ENCODE measurements around the gene TBCB. TPM values are rescaled to one million over a fixed set of nuclear protein-coding genes. Genes with fewer than 3 reads are reported as not detected.

Gene TBCB
- total RNA-seq, 4 donors from 2014 or later: 57.4 to 122 (median 96.7) TPM

DNA sequence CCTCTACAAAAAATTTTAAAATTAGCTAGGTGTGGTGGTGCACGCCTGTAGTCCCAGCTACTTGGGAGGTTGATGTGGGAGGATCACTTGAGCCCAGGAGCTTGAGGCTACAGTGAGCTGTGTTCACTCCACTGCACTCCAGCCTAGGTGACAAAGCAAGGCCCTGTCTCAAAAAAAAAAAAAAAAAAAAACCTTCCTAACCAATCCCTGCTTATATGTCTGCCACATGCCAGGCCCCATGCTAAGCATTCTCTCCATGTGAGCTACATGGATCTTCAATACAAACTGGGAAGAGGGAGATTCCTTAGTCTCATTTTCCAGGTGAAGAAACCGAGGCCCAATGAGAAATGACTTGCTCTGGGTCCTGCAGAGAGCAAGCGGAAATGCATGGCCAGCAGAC is 6.6 kb upstream of the TBCB start:
- Histone ChIP-seq H3K4me1 (peaks cover 3 to 17% of the 10 kb centered on the region in 2 donors), H3K9me3 (no peaks in the 10 kb centered on the region), H3K27ac (no peak overlapping the region), H3K4me3 (no peak overlapping the region), H3K27me3 (no peaks in the 10 kb centered on the region), H3K36me3 (peaks cover 0 to 30% of the 10 kb centered on the region in 2 donors)
- no peak for TF ChIP-seq POLR2A (IDR thresholded peaks at IDR 0.05)
- TF ChIP-seq, protein P1, sequence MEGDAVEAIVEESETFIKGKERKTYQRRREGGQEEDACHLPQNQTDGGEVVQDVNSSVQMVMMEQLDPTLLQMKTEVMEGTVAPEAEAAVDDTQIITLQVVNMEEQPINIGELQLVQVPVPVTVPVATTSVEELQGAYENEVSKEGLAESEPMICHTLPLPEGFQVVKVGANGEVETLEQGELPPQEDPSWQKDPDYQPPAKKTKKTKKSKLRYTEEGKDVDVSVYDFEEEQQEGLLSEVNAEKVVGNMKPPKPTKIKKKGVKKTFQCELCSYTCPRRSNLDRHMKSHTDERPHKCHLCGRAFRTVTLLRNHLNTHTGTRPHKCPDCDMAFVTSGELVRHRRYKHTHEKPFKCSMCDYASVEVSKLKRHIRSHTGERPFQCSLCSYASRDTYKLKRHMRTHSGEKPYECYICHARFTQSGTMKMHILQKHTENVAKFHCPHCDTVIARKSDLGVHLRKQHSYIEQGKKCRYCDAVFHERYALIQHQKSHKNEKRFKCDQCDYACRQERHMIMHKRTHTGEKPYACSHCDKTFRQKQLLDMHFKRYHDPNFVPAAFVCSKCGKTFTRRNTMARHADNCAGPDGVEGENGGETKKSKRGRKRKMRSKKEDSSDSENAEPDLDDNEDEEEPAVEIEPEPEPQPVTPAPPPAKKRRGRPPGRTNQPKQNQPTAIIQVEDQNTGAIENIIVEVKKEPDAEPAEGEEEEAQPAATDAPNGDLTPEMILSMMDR (IDR thresholded peaks at IDR 0.05 in 4 of 5, conservative IDR thresholded peaks at IDR 0.05 in 1 of 5): no peak
- intact Hi-C loops (cut with DNase I; ENCODE audit: low total_unique reads) (no loop called here), in situ Hi-C loops (cut with MboI; ENCODE audit: low sequenced_read_pairs in 4 of 4) (no loop called here)
- DNase-seq (no peak), ATAC-seq (no peak)

DNA sequence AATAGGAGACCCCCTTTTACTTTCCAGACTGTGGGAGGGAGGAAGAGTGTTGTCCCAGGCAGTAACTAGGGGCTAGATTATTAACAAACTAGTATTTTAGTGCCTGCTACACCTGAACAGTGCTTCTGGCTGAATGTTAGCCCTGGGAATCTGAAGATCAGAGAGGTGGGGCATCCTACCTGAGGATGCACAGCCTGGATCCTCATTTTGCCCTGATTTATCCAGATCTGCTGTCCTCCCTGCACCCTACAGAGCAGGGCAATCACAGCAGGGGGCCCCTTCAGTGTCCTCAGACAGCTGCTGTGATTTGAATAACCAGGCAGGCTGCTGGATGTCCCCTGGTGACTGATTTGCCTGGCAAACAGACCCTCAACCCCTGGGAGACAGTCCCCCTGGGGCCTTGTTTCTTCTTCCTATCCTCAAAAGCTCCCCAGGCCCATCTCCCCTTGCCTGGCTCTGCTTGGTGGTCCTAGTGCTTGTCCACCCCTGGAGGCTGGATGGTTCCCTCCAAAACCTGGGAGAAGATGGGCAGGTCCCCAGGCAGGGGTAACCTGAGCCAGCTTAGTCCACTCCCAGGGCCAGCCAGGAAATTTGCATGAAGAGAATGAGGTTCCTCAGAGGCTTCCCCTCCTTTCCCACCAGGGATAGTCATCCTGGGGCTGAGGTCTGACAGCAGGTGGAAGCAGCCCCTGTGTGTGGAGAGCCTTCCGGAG is 4.6 kb upstream of the TBCB start, which contains the start of gene OVOL3:
Gene OVOL3 (plus strand): TSS at position 657 of the 713 bp plus-strand sequence. CDS start 60 bp downstream, outside the sequence.
- H3K4me1 ChIP-seq: peaks cover 10 to 13% of the 10 kb centered on the region in 2 donors
- H3K27ac ChIP-seq: no peak within 1 kb of the TSS
- TF ChIP-seq, protein P1 (IDR thresholded peaks at IDR 0.05 in 4 of 5, conservative IDR thresholded peaks at IDR 0.05 in 1 of 5): no peak
- TF ChIP-seq POLR2A (IDR thresholded peaks at IDR 0.05): no peak
- ATAC-seq: no peak
- in situ Hi-C loops (cut with MboI; ENCODE audit: low sequenced_read_pairs in 4 of 4) (no loop called here), intact Hi-C loops (cut with DNase I; ENCODE audit: low total_unique reads) (loop anchor here (10.0 kb wide), 1 partner anchor 366 kb away; the partner anchor contains the start of genes IGFLR1, LIN37, PSENEN and U2AF1L4)
- no peaks in the 10 kb centered on the region for H3K9me3 ChIP-seq
- peaks cover 0 to 30% of the 10 kb centered on the region in 2 donors for H3K36me3 ChIP-seq
- no peak within 1 kb of the TSS for H3K4me3 ChIP-seq
- no peak for DNase-seq
- H3K27me3 ChIP-seq: no peaks in the 10 kb centered on the region

DNA sequence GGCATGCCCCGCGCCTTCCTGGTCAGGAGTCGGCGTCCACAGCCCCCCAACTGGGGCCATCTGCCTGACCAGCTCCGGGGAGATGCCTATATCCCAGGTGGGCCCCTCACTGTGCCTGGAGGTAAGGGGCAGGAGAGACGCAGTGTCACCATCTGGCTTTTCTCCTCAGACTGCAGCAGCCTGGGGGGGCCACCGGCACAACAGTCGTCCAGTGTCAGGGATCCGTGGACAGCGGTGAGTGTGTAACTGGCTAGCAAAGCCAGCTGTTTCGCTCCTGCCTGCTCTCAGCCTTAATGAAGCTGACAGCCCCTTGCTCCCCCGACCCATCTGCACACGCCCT is 4.1 kb upstream of the TBCB start:
- Histone ChIP-seq H3K27ac (no peak overlapping the region), H3K27me3 (no peaks in the 10 kb centered on the region), H3K4me3 (no peak overlapping the region), H3K9me3 (no peaks in the 10 kb centered on the region), H3K36me3 (peaks cover 0 to 30% of the 10 kb centered on the region in 2 donors), H3K4me1 (peaks cover 12 to 16% of the 10 kb centered on the region in 2 donors)
- DNase-seq (no peak), ATAC-seq (no peak)
- TF ChIP-seq POLR2A (IDR thresholded peaks at IDR 0.05): no peak
- TF ChIP-seq, protein P1 (IDR thresholded peaks at IDR 0.05 in 4 of 5, conservative IDR thresholded peaks at IDR 0.05 in 1 of 5): no peak
- intact Hi-C loops (cut with DNase I; ENCODE audit: low total_unique reads): loop anchor here (10.0 kb wide), 1 partner anchor 366 kb away; the partner anchor contains the start of genes IGFLR1, LIN37, PSENEN and U2AF1L4
- in situ Hi-C loops (cut with MboI; ENCODE audit: low sequenced_read_pairs in 4 of 4): no loop called here

DNA sequence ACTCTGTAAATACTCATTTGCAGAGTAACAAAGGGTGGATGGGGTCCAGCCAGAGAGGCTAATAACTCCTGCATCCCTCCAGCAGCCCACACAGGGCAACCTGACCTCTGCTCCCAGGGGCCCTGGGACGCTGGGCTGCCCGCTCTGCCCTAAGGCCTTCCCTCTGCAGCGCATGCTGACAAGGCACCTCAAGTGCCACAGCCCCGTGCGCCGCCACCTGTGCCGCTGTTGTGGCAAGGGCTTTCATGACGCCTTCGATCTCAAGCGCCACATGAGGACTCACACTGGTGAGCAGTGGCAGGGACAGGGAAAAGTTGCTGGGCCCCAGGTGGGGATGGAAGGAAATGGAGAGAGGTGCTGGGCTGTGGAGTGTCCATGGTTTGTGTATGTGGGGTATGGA is 2.6 kb upstream of the TBCB start:
- DNase-seq: no peak
- no peak overlapping the region for H3K27ac ChIP-seq
- in situ Hi-C loops (cut with MboI; ENCODE audit: low sequenced_read_pairs in 4 of 4): no loop called here
- ATAC-seq: no peak
- peaks cover 17 to 18% of the 10 kb centered on the region in 2 donors for H3K4me1 ChIP-seq
- intact Hi-C loops (cut with DNase I; ENCODE audit: low total_unique reads): loop anchor here (10.0 kb wide), 1 partner anchor 368 kb away; the partner anchor contains the start of genes IGFLR1, LIN37, PSENEN and U2AF1L4
- TF ChIP-seq, protein P1 (IDR thresholded peaks at IDR 0.05 in 4 of 5, conservative IDR thresholded peaks at IDR 0.05 in 1 of 5): no peak
- no peak for TF ChIP-seq POLR2A (IDR thresholded peaks at IDR 0.05)
- no peaks in the 10 kb centered on the region for H3K27me3 ChIP-seq
- H3K36me3 ChIP-seq: peaks cover 0 to 41% of the 10 kb centered on the region in 2 donors
- H3K9me3 ChIP-seq: no peaks in the 10 kb centered on the region
- no peak overlapping the region for H3K4me3 ChIP-seq
